ENCODE results near the gene COX6B1.

The COX6B1 gene

GRCh38 chr19:35702223-35703012 lies 54.3 kb downstream of the COX6B1 start:
- Histone ChIP-seq H2BK5ac (ENCODE audit: low read length) (no peak overlapping the region), H3K36me3 (ENCODE audit: control insufficient read depth, insufficient read depth, low read length) (no peaks in the 10 kb centered on the region)

GRCh38 chr19:35703343-35703742 lies 55.2 kb downstream of the COX6B1 start:
- Histone ChIP-seq H3K27me3 (ENCODE audit: insufficient read depth, low read length, poor library complexity) (no peaks in the 10 kb centered on the region), H2BK5ac (ENCODE audit: low read length) (no peak overlapping the region), H3K27ac (ENCODE audit: low read depth, low read length) (no peak overlapping the region), H4K5ac (ENCODE audit: low read length) (no peak overlapping the region), H3K4me2 (ENCODE audit: low read length) (no peak overlapping the region), H3K79me1 (ENCODE audit: low read length) (no peaks in the 10 kb centered on the region), H2AK5ac (ENCODE audit: low read length) (no peak overlapping the region), H2BK120ac (ENCODE audit: low read depth, low read length) (no peak overlapping the region), H3K36me3 (ENCODE audit: control insufficient read depth, insufficient read depth, low read length) (no peaks in the 10 kb centered on the region), H3K4me3 (ENCODE audit: low read length) (no peak overlapping the region), H3K79me2 (ENCODE audit: control insufficient read depth, insufficient read depth, low read length) (no peaks in the 10 kb centered on the region), H3K18ac (ENCODE audit: low read length) (no peak overlapping the region), H2BK15ac (replicated peaks; ENCODE audit: low read depth) (no peak overlapping the region), H3K9ac (ENCODE audit: low read length) (no peak overlapping the region), H3K4me1 (ENCODE audit: control insufficient read depth, low read depth, low read length) (no peaks in the 10 kb centered on the region), H3K56ac (ENCODE audit: low read length) (no peak overlapping the region), H3K23ac (ENCODE audit: low read length) (no peak overlapping the region), H3K4ac (ENCODE audit: low read depth, low read length) (no peak overlapping the region), H4K8ac (ENCODE audit: low read depth, low read length) (no peak overlapping the region)
- no CpG with 5 or more reads among the region's 9 CpGs for WGBS (ENCODE audit: extremely low coverage, insufficient coverage, low lambda C conversion rate)
- DNase-seq, result peak; percentile 23

More at GRCh38 chr19:35702223-35703012, 54.3 kb downstream of the COX6B1 start:
- H2BK15ac ChIP-seq (replicated peaks; ENCODE audit: low read depth), result no peak overlapping the region
- H3K4me1 ChIP-seq (ENCODE audit: control insufficient read depth, low read depth, low read length), result no peaks in the 10 kb centered on the region
- peak; percentile 99 for DNase-seq
- no peak overlapping the region for H3K23ac ChIP-seq (ENCODE audit: low read length)
- H3K4me2 ChIP-seq (ENCODE audit: low read length), result peak overlapping the region; percentile 93
- H3K79me1 ChIP-seq (ENCODE audit: low read length), result no peaks in the 10 kb centered on the region
- WGBS (ENCODE audit: extremely low coverage, insufficient coverage, low lambda C conversion rate), result no CpG with 5 or more reads among the region's 50 CpGs
- no peak overlapping the region for H2AK5ac ChIP-seq (ENCODE audit: low read length)
- H4K5ac ChIP-seq (ENCODE audit: low read length), result no peak overlapping the region
- no peak overlapping the region for H4K8ac ChIP-seq (ENCODE audit: low read depth, low read length)
- no peak overlapping the region for H3K4ac ChIP-seq (ENCODE audit: low read depth, low read length)
- no peaks in the 10 kb centered on the region for H3K79me2 ChIP-seq (ENCODE audit: control insufficient read depth, insufficient read depth, low read length)
- peak overlapping the region; percentile 40 for H3K4me3 ChIP-seq (ENCODE audit: low read length)
- no peak overlapping the region for H2BK120ac ChIP-seq (ENCODE audit: low read depth, low read length)
- H3K18ac ChIP-seq (ENCODE audit: low read length), result no peak overlapping the region
- no peak overlapping the region for H3K27ac ChIP-seq (ENCODE audit: low read depth, low read length)
- peak overlapping the region; percentile 89 for H3K56ac ChIP-seq (ENCODE audit: low read length)
- H3K27me3 ChIP-seq (ENCODE audit: insufficient read depth, low read length, poor library complexity), result no peaks in the 10 kb centered on the region
- peak overlapping the region; percentile 63 for H3K9ac ChIP-seq (ENCODE audit: low read length)

- H3K4me1 ChIP-seq (ENCODE audit: control insufficient read depth, low read depth, low read length), result no peaks in the 10 kb centered on the region
- H3K9ac ChIP-seq (ENCODE audit: low read length), result no peak within 1 kb of the TSS
- no peak within 1 kb of the TSS for H4K8ac ChIP-seq (ENCODE audit: low read depth, low read length)
- WGBS (ENCODE audit: extremely low coverage, insufficient coverage, low lambda C conversion rate), result no CpG with 5 or more reads among the region's 24 CpGs
- H2BK5ac ChIP-seq (ENCODE audit: low read length), result no peak within 1 kb of the TSS
- no peaks in the 10 kb centered on the region for H3K36me3 ChIP-seq (ENCODE audit: control insufficient read depth, insufficient read depth, low read length)
- H3K4ac ChIP-seq (ENCODE audit: low read depth, low read length), result no peak within 1 kb of the TSS
- no peak within 1 kb of the TSS for H3K4me3 ChIP-seq (ENCODE audit: low read length)
- H3K4me2 ChIP-seq (ENCODE audit: low read length), result no peak within 1 kb of the TSS
- H4K5ac ChIP-seq (ENCODE audit: low read length), result no peak within 1 kb of the TSS
- H2BK15ac ChIP-seq (replicated peaks; ENCODE audit: low read depth), result no peak within 1 kb of the TSS
- no peaks in the 10 kb centered on the region for H3K27me3 ChIP-seq (ENCODE audit: insufficient read depth, low read length, poor library complexity)
- H3K23ac ChIP-seq (ENCODE audit: low read length), result no peak within 1 kb of the TSS
- peak; percentile 81 for DNase-seq
- H3K18ac ChIP-seq (ENCODE audit: low read length), result no peak within 1 kb of the TSS
- no peaks in the 10 kb centered on the region for H3K79me1 ChIP-seq (ENCODE audit: low read length)
- H3K27ac ChIP-seq (ENCODE audit: low read depth, low read length), result no peak within 1 kb of the TSS
- no peak within 1 kb of the TSS for H2BK120ac ChIP-seq (ENCODE audit: low read depth, low read length)
- no peaks in the 10 kb centered on the region for H3K79me2 ChIP-seq (ENCODE audit: control insufficient read depth, insufficient read depth, low read length)
- H3K56ac ChIP-seq (ENCODE audit: low read length), result no peak within 1 kb of the TSS
- no peak within 1 kb of the TSS for H2AK5ac ChIP-seq (ENCODE audit: low read length)
Observed at GRCh38 chr19:35704218-35704617, 56.1 kb downstream of the COX6B1 start, which contains the start of gene ZBTB32. Gene ZBTB32, plus strand, starts transcription at chr19:35704558. Its CDS starts 10,069 bp downstream, at chr19:35714627.
